Tibial nerve (tissue), 4 donors: ENCODE results near the gene TMEM235. TPM values are rescaled to one million over a fixed set of nuclear protein-coding genes. Genes with fewer than 3 reads are reported as not detected.

Source experiments
- DNase-seq, 2 donors: peaks; one replicate each; pipeline ENCODE4 v3.0.0-alpha.2; 2019; ENCODE audit warnings: low spot score in 2 of 2
- H3K27ac ChIP-seq, 4 donors: fragments of 200-600 bp; sonication (generic) in 3 of 4; one replicate each; pipeline ENCODE4 v1.5.1; 2017 to 2019; ENCODE audit warnings: mild to moderate bottlenecking in 1 of 4
- H3K27me3 ChIP-seq, 2 donors: fragments of 200-600 bp; sonication (generic) in 1 of 2; one replicate each; pipeline versions ENCODE4 v1.5.1 to v1.6.0; 2017 to 2019
- H3K36me3 ChIP-seq, 3 donors: fragments of 200-600 bp; sonication (generic); one replicate each; pipeline ENCODE4 v1.5.1; 2018 to 2019
- H3K4me1 ChIP-seq, 4 donors: fragments of 200-600 bp; sonication (generic) in 3 of 4; one replicate each; pipeline ENCODE4 v1.5.1; 2017 to 2019
- H3K4me3 ChIP-seq, 4 donors: fragments of 200-600 bp; sonication (generic) in 3 of 4; one replicate each; pipeline ENCODE4 v1.5.1; 2017 to 2019; ENCODE audit warnings: mild to moderate bottlenecking in 1 of 4, moderate library complexity in 1 of 4
- H3K9me3 ChIP-seq, 4 donors: fragments of 200-600 bp; sonication (generic) in 3 of 4; one replicate each; pipeline ENCODE4 v1.5.1; 2017 to 2019
- EP300 ChIP-seq, 2 donors: sonication (generic); formaldehyde crosslinking; IDR thresholded peaks; one replicate each; pipeline ENCODE4 v1.6.1; 2017; ENCODE audit warnings: antibody characterized with exemption in 2 of 2, mild to moderate bottlenecking in 1 of 2
- POLR2A ChIP-seq, 2 donors: fragments of 450-650 bp; IDR thresholded peaks; one replicate each; pipeline ENCODE4 v1.6.1; 2017; ENCODE audit warnings: antibody characterized with exemption in 2 of 2, mild to moderate bottlenecking in 2 of 2, moderate library complexity in 2 of 2
- WGBS, 2 donors: methylation state at CpG; one replicate each; pipeline ENCODE4 v1.1.5; 2018; 5-methylcytosine and 5-hydroxymethylcytosine counted together
- total RNA-seq, 4 donors: library from RNA; depleted of rRNA; stranded (reverse); fragments of >200 nt; gene quantifications; one replicate each; pipeline ENCODE4 v1.1.0, GENCODE V29; 2016
- TF ChIP-seq, protein P1 (sequence below), 5 experiments: fragments of 200-600 bp in 3 of 5; fragments of 450-650 bp in 2 of 5; sonication (generic) in 3 of 5; IDR thresholded peaks; one replicate each; pipeline ENCODE4 v1.5.1; 2016 to 2019; ENCODE audit warnings: antibody characterized with exemption in 5 of 5, mild to moderate bottlenecking in 3 of 5, moderate library complexity in 2 of 5

TMEM235 gene
- total RNA-seq, 4 donors from 2014 or later = not detected

DNA sequence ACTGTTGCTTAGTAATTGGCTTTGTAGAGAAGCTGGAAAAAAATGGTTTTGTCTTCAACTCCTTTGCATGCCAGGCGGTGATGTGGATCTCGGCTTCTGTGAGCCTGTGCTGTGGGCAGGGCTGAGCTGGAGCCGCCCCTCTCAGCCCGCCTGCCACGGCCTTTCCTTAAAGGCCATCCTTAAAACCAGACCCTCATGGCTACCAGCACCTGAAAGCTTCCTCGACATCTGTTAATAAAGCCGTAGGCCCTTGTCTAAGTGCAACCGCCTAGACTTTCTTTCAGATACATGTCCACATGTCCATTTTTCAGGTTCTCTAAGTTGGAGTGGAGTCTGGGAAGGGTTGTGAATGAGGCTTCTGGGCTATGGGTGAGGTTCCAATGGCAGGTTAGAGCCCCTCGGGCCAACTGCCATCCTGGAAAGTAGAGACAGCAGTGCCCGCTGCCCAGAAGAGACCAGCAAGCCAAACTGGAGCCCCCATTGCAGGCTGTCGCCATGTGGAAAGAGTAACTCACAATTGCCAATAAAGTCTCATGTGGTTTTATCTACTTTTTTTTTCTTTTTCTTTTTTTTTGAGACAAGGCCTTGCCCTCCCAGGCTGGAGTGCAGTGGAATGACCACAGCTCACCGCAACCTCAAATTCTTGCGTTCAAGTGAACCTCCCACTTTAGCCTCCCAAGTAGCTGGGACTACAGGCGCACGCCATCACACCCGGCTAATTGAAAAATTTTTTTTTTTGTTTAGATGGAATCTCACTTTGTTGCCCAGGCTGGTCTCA lies 6.2 kb upstream of the TMEM235 start:
- H3K4me3 ChIP-seq = no peak overlapping the region
- no peaks in the 10 kb centered on the region for H3K4me1 ChIP-seq
- no peak for DNase-seq
- 87 to 94% methylated on average over 16 of the region's 16 CpGs for WGBS, 2 donors
- H3K9me3 ChIP-seq = no peaks in the 10 kb centered on the region
- no peak overlapping the region for H3K27ac ChIP-seq
- peaks cover 0 to under 1% of the 10 kb centered on the region in 2 donors for H3K27me3 ChIP-seq
- TF ChIP-seq POLR2A (IDR thresholded peaks at IDR 0.05) (no peak), EP300 (IDR thresholded peaks at IDR 0.05) (no peak)
- TF ChIP-seq, protein P1, sequence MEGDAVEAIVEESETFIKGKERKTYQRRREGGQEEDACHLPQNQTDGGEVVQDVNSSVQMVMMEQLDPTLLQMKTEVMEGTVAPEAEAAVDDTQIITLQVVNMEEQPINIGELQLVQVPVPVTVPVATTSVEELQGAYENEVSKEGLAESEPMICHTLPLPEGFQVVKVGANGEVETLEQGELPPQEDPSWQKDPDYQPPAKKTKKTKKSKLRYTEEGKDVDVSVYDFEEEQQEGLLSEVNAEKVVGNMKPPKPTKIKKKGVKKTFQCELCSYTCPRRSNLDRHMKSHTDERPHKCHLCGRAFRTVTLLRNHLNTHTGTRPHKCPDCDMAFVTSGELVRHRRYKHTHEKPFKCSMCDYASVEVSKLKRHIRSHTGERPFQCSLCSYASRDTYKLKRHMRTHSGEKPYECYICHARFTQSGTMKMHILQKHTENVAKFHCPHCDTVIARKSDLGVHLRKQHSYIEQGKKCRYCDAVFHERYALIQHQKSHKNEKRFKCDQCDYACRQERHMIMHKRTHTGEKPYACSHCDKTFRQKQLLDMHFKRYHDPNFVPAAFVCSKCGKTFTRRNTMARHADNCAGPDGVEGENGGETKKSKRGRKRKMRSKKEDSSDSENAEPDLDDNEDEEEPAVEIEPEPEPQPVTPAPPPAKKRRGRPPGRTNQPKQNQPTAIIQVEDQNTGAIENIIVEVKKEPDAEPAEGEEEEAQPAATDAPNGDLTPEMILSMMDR (IDR thresholded peaks at IDR 0.05) = no peak
- no peaks in the 10 kb centered on the region for H3K36me3 ChIP-seq

DNA sequence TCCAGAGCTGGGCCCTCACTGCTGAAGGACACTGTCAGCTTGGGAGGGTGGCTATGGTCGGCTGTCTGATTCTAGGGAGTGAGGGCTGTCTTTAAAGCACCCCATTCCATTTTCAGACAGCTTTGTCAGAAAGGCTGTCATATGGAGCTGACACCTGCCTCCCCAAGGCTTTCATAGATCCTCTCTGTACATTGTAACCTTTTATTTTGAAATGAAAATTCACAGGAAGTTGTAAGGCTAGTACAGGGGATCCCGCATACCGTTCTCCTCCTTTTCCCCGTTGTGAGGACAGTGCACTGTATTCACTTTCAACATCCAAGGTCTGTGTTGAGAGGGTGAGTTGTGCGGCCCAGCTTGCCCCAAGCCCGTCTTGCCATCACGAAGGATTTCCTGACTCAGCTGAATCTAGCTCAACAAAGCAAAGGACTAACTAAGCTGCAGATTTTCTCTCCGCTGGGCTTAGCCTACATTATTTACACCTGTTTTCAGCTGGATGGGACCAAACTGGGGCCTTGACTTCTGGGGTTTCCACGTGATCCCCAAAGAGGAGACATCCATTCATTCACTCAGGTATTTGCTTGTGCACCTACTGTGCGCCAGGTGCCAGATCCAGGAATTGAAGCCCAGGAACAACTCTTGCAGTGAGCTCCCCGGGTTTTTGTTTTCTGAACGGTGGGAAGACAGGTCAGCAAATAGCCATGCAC lies 5.2 kb upstream of the TMEM235 start:
- Histone ChIP-seq H3K9me3 (no peaks in the 10 kb centered on the region), H3K27ac (no peak overlapping the region), H3K27me3 (peaks cover 0 to 10% of the 10 kb centered on the region in 2 donors), H3K36me3 (no peaks in the 10 kb centered on the region), H3K4me3 (no peak overlapping the region), H3K4me1 (peaks cover 0 to 2% (median 0%) of the 10 kb centered on the region in 4 donors)
- WGBS, 2 donors = 67 to 78% methylated on average over 12 of the region's 12 CpGs
- TF ChIP-seq EP300 (IDR thresholded peaks at IDR 0.05) = no peak
- TF ChIP-seq POLR2A (IDR thresholded peaks at IDR 0.05) = no peak
- TF ChIP-seq, protein P1 (IDR thresholded peaks at IDR 0.05) = no peak
- no peak for DNase-seq

GRCh38 chr17:78226759-78227454 lies 4.5 kb upstream of the TMEM235 start:
- H3K4me3 ChIP-seq = no peak overlapping the region
- 76 to 79% methylated on average over 19 to 20 of the region's 20 CpGs for WGBS, 2 donors
- peaks cover 0 to 9% (median 2%) of the 10 kb centered on the region in 4 donors for H3K4me1 ChIP-seq

GRCh38 chr17:78227455-78227916 lies 3.9 kb upstream of the TMEM235 start:
- no peak overlapping the region for H3K27ac ChIP-seq
- WGBS, 2 donors = 67 to 70% methylated on average over 6 to 10 of the region's 10 CpGs

More at GRCh38 chr17:78226759-78227454, 4.5 kb upstream of the TMEM235 start:
- no peak for DNase-seq
- H3K36me3 ChIP-seq = no peaks in the 10 kb centered on the region
- no peak overlapping the region for H3K27ac ChIP-seq
- H3K27me3 ChIP-seq = peaks cover 0 to 16% of the 10 kb centered on the region in 2 donors
- TF ChIP-seq EP300 (IDR thresholded peaks at IDR 0.05) = no peak
- TF ChIP-seq, protein P1 (IDR thresholded peaks at IDR 0.05) = no peak
- no peak for TF ChIP-seq POLR2A (IDR thresholded peaks at IDR 0.05)
- H3K9me3 ChIP-seq = no peaks in the 10 kb centered on the region

More at GRCh38 chr17:78227455-78227916, 3.9 kb upstream of the TMEM235 start:
- Histone ChIP-seq H3K27me3 (peaks cover 2 to 22% of the 10 kb centered on the region in 2 donors), H3K4me3 (no peak overlapping the region), H3K4me1 (peaks cover 0 to 13% (median 4%) of the 10 kb centered on the region in 4 donors), H3K9me3 (no peaks in the 10 kb centered on the region), H3K36me3 (no peaks in the 10 kb centered on the region)
- no peak for DNase-seq
- TF ChIP-seq POLR2A (IDR thresholded peaks at IDR 0.05) (no peak), EP300 (IDR thresholded peaks at IDR 0.05) (no peak)
- TF ChIP-seq, protein P1 (IDR thresholded peaks at IDR 0.05) = no peak
